H1 (cell line): ENCODE results near the gene INO80. TPM values are rescaled to one million over a fixed set of nuclear protein-coding genes. Genes with fewer than 3 reads are reported as not detected.

ENCODE experiments used
- ATF2 ChIP-seq: IDR thresholded peaks from 2 replicates; pipeline ENCODE4 v1.6.1; 2012; ENCODE audit warnings: low read length, inconsistent platforms
- CHD7 ChIP-seq: fragments of 300-600 bp; sonication (generic); IDR thresholded peaks from 2 replicates; pipeline ENCODE4 v1.7.1; 2012; ENCODE audit warnings: low read length, moderate library complexity, mild to moderate bottlenecking, inconsistent platforms; ENCODE audit not compliant: insufficient replicate concordance
- CTBP2 ChIP-seq: IDR thresholded peaks from 2 replicates; pipeline ENCODE4 v1.7.0; 2011; ENCODE audit warnings: borderline replicate concordance, mild to moderate bottlenecking, moderate library complexity, mixed read lengths, low read length; ENCODE audit not compliant: insufficient read depth, insufficient read length
- EZH2 ChIP-seq: fragments of 200-600 bp; sonication (generic); IDR thresholded peaks from 2 replicates; pipeline ENCODE4 v1.7.1; 2012; ENCODE audit warnings: low read depth, mild to moderate bottlenecking, moderate library complexity, low read length, inconsistent platforms; ENCODE audit not compliant: severe bottlenecking
- RAD21 ChIP-seq, 2 experiments: IDR thresholded peaks in 1 of 2; conservative IDR thresholded peaks in 1 of 2; 2 replicates each; pipeline ENCODE4 v1.6.1; 2011; ENCODE audit warnings: low read depth in 2 of 2, low read length in 2 of 2, improper control_type of control experiment in 1 of 2, inconsistent platforms in 1 of 2, mild to moderate bottlenecking in 1 of 2, moderate library complexity in 1 of 2
- RBBP5 ChIP-seq: IDR thresholded peaks from 2 replicates; pipeline ENCODE4 v1.7.1; 2012; ENCODE audit warnings: low read depth, mild to moderate bottlenecking, inconsistent platforms, low read length, moderate library complexity, borderline replicate concordance
- TAF1 ChIP-seq: IDR thresholded peaks from 2 replicates; pipeline ENCODE4 v1.6.1; 2011; ENCODE audit warnings: mild to moderate bottlenecking, low read depth, low read length
- polyA plus RNA-seq, 7 experiments: library from polyadenylated mRNA; depleted of rRNA in 3 of 7; stranded (reverse) in 5 of 7; unstranded in 2 of 7; fragments of >200 nt in 5 of 7; fragments of 200-250 nt in 2 of 7; gene quantifications; 1 replicate in 5 of 7; 2 replicates in 1 of 7; 4 replicates in 1 of 7; pipeline versions ENCODE4 v1.2.1 to v1.2.3, GENCODE V29; 2011 to 2013; ENCODE audit warnings: missing spikeins in 2 of 7, mixed read lengths in 2 of 7
- total RNA-seq: library from RNA; stranded (reverse); fragmentation: NEBNext Ultra II Directional; extraction: Animal tissue kit (Norgen Biotek cat#: 25700); gene quantifications from 2 replicates; pipeline ENCODE4 v1.2.1, GENCODE V29; 2021
- TF ChIP-seq, protein P1 (sequence below): IDR thresholded peaks from 2 replicates; pipeline ENCODE4 v1.6.1; 2012; ENCODE audit warnings: inconsistent platforms

INO80 gene
- total and polyA plus RNA-seq, 2 of the 8 experiments (the other 6 are each of a cell fraction or from before 2014, with no cell fraction given): 4.3 to 24.5 TPM

- TF ChIP-seq CHD7: no peak
- TF ChIP-seq ATF2: no peak
- TF ChIP-seq CTBP2: no peak
- TF ChIP-seq EZH2: no peak
- TF ChIP-seq TAF1: no peak
- no peak for TF ChIP-seq RAD21 (IDR thresholded peaks at IDR 0.05 in 1 of 2, conservative IDR thresholded peaks at IDR 0.05 in 1 of 2; ENCODE audit: low read depth in 2 of 2, low read length in 2 of 2)
- no peak for TF ChIP-seq RBBP5
- TF ChIP-seq, protein P1, sequence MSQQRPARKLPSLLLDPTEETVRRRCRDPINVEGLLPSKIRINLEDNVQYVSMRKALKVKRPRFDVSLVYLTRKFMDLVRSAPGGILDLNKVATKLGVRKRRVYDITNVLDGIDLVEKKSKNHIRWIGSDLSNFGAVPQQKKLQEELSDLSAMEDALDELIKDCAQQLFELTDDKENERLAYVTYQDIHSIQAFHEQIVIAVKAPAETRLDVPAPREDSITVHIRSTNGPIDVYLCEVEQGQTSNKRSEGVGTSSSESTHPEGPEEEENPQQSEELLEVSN: no peak
Observed at GRCh38 chr15:41019174-41019573, 96.9 kb downstream of the INO80 start (continued).
